Heart right ventricle (tissue), 16 donors: ENCODE results near the gene P3H3. TPM values are rescaled to one million over a fixed set of nuclear protein-coding genes. Genes with fewer than 3 reads are reported as not detected.
"Not testable (repeated sequence)": the region's sequence is repeated elsewhere in the genome, so short reads cannot be mapped to it uniquely, and the experiment has no call there.

Experiments
- ATAC-seq, 8 donors: fragments of 200-7000 bp; cut with Tn5 transposase; one replicate each; pipeline ENCODE4 v1.9.1; 2020; ENCODE audit warnings: mild to moderate bottlenecking in 8 of 8, moderate library complexity in 8 of 8, moderate number of reproducible peaks in 1 of 8
- DNase-seq, 2 donors: peaks; one replicate each; pipeline ENCODE4 v3.0.0-alpha.2; 2020
- H3K27ac ChIP-seq, 10 donors: fragments of 200-600 bp; sonication (generic) in 2 of 10; one replicate each; pipeline versions ENCODE4 v1.5.0 to v1.8.0; 2020 to 2022; ENCODE audit warnings: mild to moderate bottlenecking in 3 of 10
- H3K27me3 ChIP-seq, 7 donors: fragments of 200-600 bp; one replicate each; pipeline ENCODE4 v1.8.0; 2021 to 2022; ENCODE audit warnings: mild to moderate bottlenecking in 2 of 7
- H3K36me3 ChIP-seq, 9 donors: fragments of 200-600 bp; sonication (generic) in 1 of 9; one replicate each; pipeline versions ENCODE4 v1.5.0 to v1.8.0; 2020 to 2022; ENCODE audit warnings: mild to moderate bottlenecking in 2 of 9
- H3K4me1 ChIP-seq, 9 donors: fragments of 200-600 bp; sonication (generic) in 1 of 9; one replicate each; pipeline versions ENCODE4 v1.5.0 to v1.8.0; 2020 to 2022; ENCODE audit warnings: mild to moderate bottlenecking in 4 of 9
- H3K4me3 ChIP-seq, 10 donors: fragments of 200-600 bp; sonication (generic) in 2 of 10; one replicate each; pipeline versions ENCODE4 v1.5.0 to v1.8.0; 2020 to 2022; ENCODE audit warnings: mild to moderate bottlenecking in 7 of 10, moderate library complexity in 2 of 10
- H3K9me3 ChIP-seq, 11 donors: fragments of 200-600 bp in 10 of 11; sonication (generic) in 2 of 11; one replicate each; pipeline versions ENCODE4 v1.5.0 to v1.8.0; 2013 to 2022; ENCODE audit warnings: mild to moderate bottlenecking in 2 of 11, control low read depth in 1 of 11, moderate library complexity in 1 of 11
- WGBS, 2 donors: extraction: QIAGEN DNeasy Blood & Tissue Kit; methylation state at CpG; one replicate each; pipeline ENCODE4 v1.1.7; 2013; ENCODE audit warnings: inconsistent platforms in 1 of 2; 5-methylcytosine and 5-hydroxymethylcytosine counted together
- intact Hi-C, 10 donors: fragments of 100-400 bp; cut with DNase I; formaldehyde crosslinking; loops; one replicate each; pipeline versions ENCODE4 v1.11.1 to v1.14.2; 2022
- polyA plus RNA-seq, 2 donors: library from polyadenylated mRNA; stranded (reverse); fragments of 200-250 nt; gene quantifications; one replicate each; pipeline ENCODE4 v1.2.3, GENCODE V29; 2013
- total RNA-seq, 10 donors: library from RNA; stranded (reverse); fragmentation: NEBNext Ultra II Directional in 3 of 10; extraction: Animal tissue kit (Norgen Biotek cat#: 25700) in 3 of 10; gene quantifications; one replicate each; pipeline versions ENCODE4 v1.2.1 to v1.2.4, GENCODE V29; 2021 to 2023
- TF ChIP-seq, protein P1 (sequence below), 9 donors: fragments of 200-600 bp; sonication (generic) in 2 of 9; IDR thresholded peaks; one replicate each; pipeline versions ENCODE4 v1.5.0 to v1.8.0; 2021 to 2022; ENCODE audit warnings: antibody characterized with exemption in 9 of 9, mild to moderate bottlenecking in 5 of 9, moderate library complexity in 1 of 9
- donor health status: Arrhythmogenic right ventricular cardiomyopathy.
- donor health status: ischemic (EF 13 %, LVEDD 7.1; RV severe dilation, severe dysfunction).
- donor health status: healthy with polysubstance abuse.
- donor health status: DM: no; HTN: yes; CAD: no.
- donor health status: DM: no; HTN: no; CAD: no.
- donor health status: ischemic (EF 25% LVEDD 6.9; RV normal size, moderate dysfunction).
- donor health status: ischemic (EF 25% LVEDD 5.7; RV mildly dilated, moderate dysfunction).
- donor health status: healthy.
- donor health status: DM: yes; HTN: yes; CAD: no.
- donor health status: Ischemic cardiomyopathy.
- donor health status: ischemic (EF 35%, LVEDD 5.7; RV mildly dilated, moderate dysfunction).
- donor health status: nonischemic (EF 11% LVEDD 7.7; RV severe dilation, severe dysfunction).
- donor health status: DM: yes; HTN: yes; CAD: no.
- donor health status: PGD.
- donor health status: ischemic (EF 29% LVEDD 5.4; RV normal size, mild dysfunction).
- donor health status: nonischemic (EF 23%, LVEDD 6.1; RV moderate dilation, normal function).

Gene P3H3
- total and polyA plus RNA-seq, 12 donors: 6.4 to 37.8 (median 16.0) TPM

- H3K27ac ChIP-seq: no peak overlapping the region
- ATAC-seq (no peak), DNase-seq (no peak)
- no peak overlapping the region for H3K4me3 ChIP-seq
- peaks cover 0 to 25% (median 0%) of the 10 kb centered on the region in 9 donors for H3K36me3 ChIP-seq
- H3K27me3 ChIP-seq: no peaks in the 10 kb centered on the region
- TF ChIP-seq, protein P1, sequence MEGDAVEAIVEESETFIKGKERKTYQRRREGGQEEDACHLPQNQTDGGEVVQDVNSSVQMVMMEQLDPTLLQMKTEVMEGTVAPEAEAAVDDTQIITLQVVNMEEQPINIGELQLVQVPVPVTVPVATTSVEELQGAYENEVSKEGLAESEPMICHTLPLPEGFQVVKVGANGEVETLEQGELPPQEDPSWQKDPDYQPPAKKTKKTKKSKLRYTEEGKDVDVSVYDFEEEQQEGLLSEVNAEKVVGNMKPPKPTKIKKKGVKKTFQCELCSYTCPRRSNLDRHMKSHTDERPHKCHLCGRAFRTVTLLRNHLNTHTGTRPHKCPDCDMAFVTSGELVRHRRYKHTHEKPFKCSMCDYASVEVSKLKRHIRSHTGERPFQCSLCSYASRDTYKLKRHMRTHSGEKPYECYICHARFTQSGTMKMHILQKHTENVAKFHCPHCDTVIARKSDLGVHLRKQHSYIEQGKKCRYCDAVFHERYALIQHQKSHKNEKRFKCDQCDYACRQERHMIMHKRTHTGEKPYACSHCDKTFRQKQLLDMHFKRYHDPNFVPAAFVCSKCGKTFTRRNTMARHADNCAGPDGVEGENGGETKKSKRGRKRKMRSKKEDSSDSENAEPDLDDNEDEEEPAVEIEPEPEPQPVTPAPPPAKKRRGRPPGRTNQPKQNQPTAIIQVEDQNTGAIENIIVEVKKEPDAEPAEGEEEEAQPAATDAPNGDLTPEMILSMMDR (IDR thresholded peaks at IDR 0.05): no peak
- WGBS, 2 donors: 86 to 92% methylated on average over 2 of the region's 2 CpGs
- no peaks in the 10 kb centered on the region for H3K9me3 ChIP-seq
- intact Hi-C loops: no loop called here
- peaks cover 0 to 22% (median 11%) of the 10 kb centered on the region in 9 donors for H3K4me1 ChIP-seq
Observed at GRCh38 chr12:6888360-6888759, 60.2 kb downstream of the P3H3 start.

DNA sequence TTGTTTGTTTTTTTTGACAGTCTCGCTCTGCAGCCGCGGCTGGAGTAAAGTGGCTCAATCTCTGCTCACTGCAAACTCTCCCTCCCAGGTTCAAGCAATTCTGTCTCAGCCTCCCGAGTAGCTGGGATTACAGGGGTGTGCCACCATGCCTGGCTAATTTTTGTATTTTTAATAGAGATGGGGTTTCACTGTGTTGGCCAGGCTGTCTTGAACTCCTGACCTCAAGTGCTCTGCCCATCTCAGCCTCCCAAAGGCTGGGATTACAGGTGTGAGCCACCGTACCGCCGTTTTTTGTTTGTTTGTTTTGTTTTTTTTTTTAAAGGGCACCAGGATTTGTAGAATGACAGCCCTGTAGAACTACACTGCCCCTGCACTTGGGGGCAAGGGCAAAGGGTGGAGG, 60.6 kb downstream of the P3H3 start:
- DNase-seq, ATAC-seq, H3K4me3 ChIP-seq, H3K27ac ChIP-seq, intact Hi-C loops, H3K9me3 ChIP-seq, H3K27me3 ChIP-seq: not testable (repeated sequence)
- Histone ChIP-seq H3K4me1 (peaks cover 0 to 22% (median 11%) of the 10 kb centered on the region in 9 donors), H3K36me3 (peaks cover 0 to 21% (median 0%) of the 10 kb centered on the region in 9 donors)
- 81% methylated on average over 7 of the region's 7 CpGs for WGBS, 2 donors

Other genes starting within 250 kb of the P3H3 start
- gene CHD4, start 221.0 kb upstream of the P3H3 start, total RNA-seq: 100 to 1,000 TPM; 125 to 201 (median 153) TPM
- gene CHD4, start 221.0 kb upstream of the P3H3 start, polyA plus RNA-seq: 100 to 1,000 TPM; 129 to 265 TPM
- gene LPAR5, start 192.4 kb upstream of the P3H3 start, total RNA-seq: 10 to 100 TPM in 1 of 10 donors, 1 to 10 TPM in 9; 2.1 to 10.0 (median 4.4) TPM
- gene LPAR5, start 192.4 kb upstream of the P3H3 start, polyA plus RNA-seq: 1 to 10 TPM; 1.7 to 4.4 TPM
- gene ACRBP, start 181.0 kb upstream of the P3H3 start, total RNA-seq: 1 to 10 TPM in 4 of 10 donors, under 1 TPM in 5, not detected in 1; 0.25 to 4.1 (median 0.79) TPM
- under 1 TPM; 0.29 to 0.43 TPM for gene ACRBP, start 181.0 kb upstream of the P3H3 start, polyA plus RNA-seq
- gene ING4, start 165.3 kb upstream of the P3H3 start, total RNA-seq: 10 to 100 TPM; 17.7 to 32.5 (median 22.6) TPM
- gene ING4, start 165.3 kb upstream of the P3H3 start, polyA plus RNA-seq: 10 to 100 TPM; 20.0 to 25.5 TPM
- 10 to 100 TPM; 25.1 to 36.0 (median 29.0) TPM for gene ZNF384, start 139.0 kb upstream of the P3H3 start, total RNA-seq
- gene ZNF384, start 139.0 kb upstream of the P3H3 start, polyA plus RNA-seq: 10 to 100 TPM; 17.6 to 23.7 TPM
- under 1 TPM in 4 of 10 donors, not detected in 6; 0.12 to 0.54 (median 0.25) TPM for gene PIANP, start 127.6 kb upstream of the P3H3 start, total RNA-seq
- gene PIANP, start 127.6 kb upstream of the P3H3 start, polyA plus RNA-seq: under 1 TPM; 0.22 to 0.58 TPM
- gene COPS7A, start 104.4 kb upstream of the P3H3 start, total RNA-seq: 10 to 100 TPM; 67.4 to 89.8 (median 77.9) TPM
- 10 to 100 TPM; 31.1 to 91.5 TPM for gene COPS7A, start 104.4 kb upstream of the P3H3 start, polyA plus RNA-seq
- gene MLF2, start 75.3 kb upstream of the P3H3 start, total RNA-seq: 100 to 1,000 TPM; 135 to 182 (median 148) TPM
- gene MLF2, start 75.3 kb upstream of the P3H3 start, polyA plus RNA-seq: 100 to 1,000 TPM; 108 to 197 TPM
- gene PTMS, start 62.0 kb upstream of the P3H3 start, total RNA-seq: 100 to 1,000 TPM in 5 of 10 donors, 10 to 100 TPM in 5; 73.3 to 194 (median 96.0) TPM
- gene PTMS, start 62.0 kb upstream of the P3H3 start, polyA plus RNA-seq: 100 to 1,000 TPM; 289 to 361 TPM
- gene LAG3, start 55.9 kb upstream of the P3H3 start, total RNA-seq: 1 to 10 TPM in 1 of 10 donors, under 1 TPM in 7, not detected in 2; 0.16 to 2.1 (median 0.26) TPM
- gene LAG3, start 55.9 kb upstream of the P3H3 start, polyA plus RNA-seq: 1 to 10 TPM in 1 of 2 donors, under 1 TPM in 1; 0.13 to 1.2 TPM
- gene CD4, start 38.9 kb upstream of the P3H3 start, total RNA-seq: 10 to 100 TPM in 2 of 10 donors, 1 to 10 TPM in 8; 2.8 to 44.3 (median 5.0) TPM
- gene CD4, start 38.9 kb upstream of the P3H3 start, polyA plus RNA-seq: 1 to 10 TPM; 2.6 to 3.2 TPM
- 1 to 10 TPM; 1.8 to 5.7 (median 3.8) TPM for gene GPR162, start 6.6 kb upstream of the P3H3 start, total RNA-seq
- gene GPR162, start 6.6 kb upstream of the P3H3 start, polyA plus RNA-seq: 10 to 100 TPM in 1 of 2 donors, 1 to 10 TPM in 1; 7.0 to 16.8 TPM
- 10 to 100 TPM in 2 of 10 donors, 1 to 10 TPM in 8; 2.4 to 14.6 (median 7.5) TPM for gene GNB3, start 12.5 kb downstream of the P3H3 start, total RNA-seq
- gene GNB3, start 12.5 kb downstream of the P3H3 start, polyA plus RNA-seq: 10 to 100 TPM in 1 of 2 donors, 1 to 10 TPM in 1; 1.9 to 15.0 TPM
- 1 to 10 TPM in 3 of 10 donors, under 1 TPM in 6, not detected in 1; 0.22 to 4.0 (median 0.55) TPM for gene CDCA3, start 22.9 kb downstream of the P3H3 start, total RNA-seq
- 1 to 10 TPM in 1 of 2 donors, under 1 TPM in 1; 0.45 to 1.5 TPM for gene CDCA3, start 22.9 kb downstream of the P3H3 start, polyA plus RNA-seq
- 10 to 100 TPM; 64.8 to 95.5 (median 74.1) TPM for gene USP5, start 23.7 kb downstream of the P3H3 start, total RNA-seq
- 10 to 100 TPM; 17.6 to 37.4 TPM for gene USP5, start 23.7 kb downstream of the P3H3 start, polyA plus RNA-seq
- gene TPI1, start 39.1 kb downstream of the P3H3 start, total RNA-seq: 1,000 to 10,000 TPM in 1 of 10 donors, 100 to 1,000 TPM in 9; 739 to 1,044 (median 839) TPM
- gene TPI1, start 39.1 kb downstream of the P3H3 start, polyA plus RNA-seq: 1,000 to 10,000 TPM in 1 of 2 donors, 100 to 1,000 TPM in 1; 367 to 1,432 TPM
- 1 to 10 TPM; 2.0 to 5.6 (median 3.4) TPM for gene SPSB2, start 44.9 kb downstream of the P3H3 start, total RNA-seq
- 1 to 10 TPM; 5.4 to 5.6 TPM for gene SPSB2, start 44.9 kb downstream of the P3H3 start, polyA plus RNA-seq
- 10 to 100 TPM in 6 of 10 donors, 1 to 10 TPM in 4; 6.5 to 16.1 (median 11.0) TPM for gene LRRC23, start 76.4 kb downstream of the P3H3 start, total RNA-seq
- gene LRRC23, start 76.4 kb downstream of the P3H3 start, polyA plus RNA-seq: 10 to 100 TPM; 12.6 to 16.6 TPM
- gene ENO2, start 86.2 kb downstream of the P3H3 start, total RNA-seq: 10 to 100 TPM in 8 of 10 donors, 1 to 10 TPM in 2; 6.3 to 68.4 (median 14.4) TPM
- gene ENO2, start 86.2 kb downstream of the P3H3 start, polyA plus RNA-seq: 10 to 100 TPM; 19.2 to 19.3 TPM
- gene ATN1, start 99.6 kb downstream of the P3H3 start, total RNA-seq: 10 to 100 TPM; 54.7 to 96.7 (median 65.8) TPM
- gene ATN1, start 99.6 kb downstream of the P3H3 start, polyA plus RNA-seq: 10 to 100 TPM; 48.7 to 92.5 TPM
- not detected for gene RNU7-1, start 115.4 kb downstream of the P3H3 start, total RNA-seq
- not detected for gene RNU7-1, start 115.4 kb downstream of the P3H3 start, polyA plus RNA-seq
- 100 to 1,000 TPM; 134 to 213 (median 167) TPM for gene C12orf57, start 115.6 kb downstream of the P3H3 start, total RNA-seq
- 100 to 1,000 TPM; 182 to 654 TPM for gene C12orf57, start 115.6 kb downstream of the P3H3 start, polyA plus RNA-seq
- gene PTPN6, start 122.9 kb downstream of the P3H3 start, total RNA-seq: 10 to 100 TPM in 2 of 10 donors, 1 to 10 TPM in 8; 2.9 to 32.5 (median 5.3) TPM
- 10 to 100 TPM in 1 of 2 donors, 1 to 10 TPM in 1; 8.1 to 12.1 TPM for gene PTPN6, start 122.9 kb downstream of the P3H3 start, polyA plus RNA-seq
- gene PHB2, start 142.3 kb downstream of the P3H3 start, total RNA-seq: 100 to 1,000 TPM; 139 to 203 (median 160) TPM
- 100 to 1,000 TPM; 102 to 178 TPM for gene PHB2, start 142.3 kb downstream of the P3H3 start, polyA plus RNA-seq
- gene EMG1, start 142.5 kb downstream of the P3H3 start, total RNA-seq: 10 to 100 TPM; 33.5 to 42.1 (median 38.3) TPM
- 10 to 100 TPM; 13.8 to 31.4 TPM for gene EMG1, start 142.5 kb downstream of the P3H3 start, polyA plus RNA-seq
- gene LPCAT3, start 190.1 kb downstream of the P3H3 start, total RNA-seq: 10 to 100 TPM; 19.9 to 65.8 (median 34.1) TPM
- gene LPCAT3, start 190.1 kb downstream of the P3H3 start, polyA plus RNA-seq: 10 to 100 TPM; 36.4 to 41.2 TPM
- gene C1S, start 232.3 kb downstream of the P3H3 start, total RNA-seq: 100 to 1,000 TPM in 3 of 10 donors, 10 to 100 TPM in 7; 25.1 to 151 (median 51.6) TPM
- 10 to 100 TPM; 53.4 to 64.9 TPM for gene C1S, start 232.3 kb downstream of the P3H3 start, polyA plus RNA-seq